ENCODE measurements around the gene KCNA4. TPM values are rescaled to one million over a fixed set of nuclear protein-coding genes. Genes with fewer than 3 reads are reported as not detected.

The KCNA4 gene
- total and polyA plus RNA-seq, 2 experiments from 2014 or later, result 0.43 TPM; not detected in 1

DNA sequence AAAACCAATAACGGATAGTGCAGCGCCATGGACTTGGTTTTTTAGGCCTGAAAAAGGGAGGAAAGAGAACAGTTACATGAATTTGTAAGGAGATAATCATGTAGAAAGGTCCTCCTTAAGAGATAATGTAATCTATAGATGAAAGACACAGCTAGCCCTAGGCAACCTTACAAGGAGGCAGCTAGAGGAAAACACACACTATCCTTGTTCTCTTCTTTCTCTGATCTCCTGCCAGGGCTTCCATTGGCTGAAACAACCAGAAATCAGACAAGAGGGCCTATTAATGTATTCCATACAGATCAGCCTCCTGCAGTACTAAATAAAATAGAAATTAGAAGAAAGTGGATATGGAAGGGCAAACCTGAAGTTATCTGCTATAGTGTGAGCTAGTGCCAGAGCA, 53.0 kb downstream of the KCNA4 start:
- H3K9me3 ChIP-seq (ENCODE audit: low read depth), result no peaks in the 10 kb centered on the region
- no peaks in the 10 kb centered on the region for H3K36me3 ChIP-seq (ENCODE audit: low read depth)
- no peak overlapping the region for H3K4me2 ChIP-seq (ENCODE audit: unreplicated experiment)
- H3F3A ChIP-seq (ENCODE audit: insufficient read depth), result no peaks in the 10 kb centered on the region
- H4K20me1 ChIP-seq (ENCODE audit: insufficient read depth), result no peaks in the 10 kb centered on the region
- H3K4me1 ChIP-seq (ENCODE audit: insufficient read depth), result no peaks in the 10 kb centered on the region
- in situ Hi-C loops (cut with MboI), result no loop called here
- H2AFZ ChIP-seq, result no peak overlapping the region
- no peaks in the 10 kb centered on the region for H3K27me3 ChIP-seq (replicated peaks; ENCODE audit: insufficient read depth)
- WGBS, 2 experiments (ENCODE audit: low coverage in 1 of 2, low lambda C conversion rate in 2 of 2, missing lambda C conversion rate in 2 of 2), result 21 to 35% methylated on average over 2 of the region's 2 CpGs
- no peak for DNase-seq
- no peak overlapping the region for H3K27ac ChIP-seq
- no peaks in the 10 kb centered on the region for H3K79me2 ChIP-seq (ENCODE audit: insufficient read depth)
- no peak overlapping the region for H3K9ac ChIP-seq
- H3K4me3 ChIP-seq, result no peak overlapping the region
- TF ChIP-seq EZH2 (IDR thresholded peaks at IDR 0.05; ENCODE audit: insufficient read depth, poor library complexity, severe bottlenecking) (no peak), EZH2phosphoT487 (IDR thresholded peaks at IDR 0.05; ENCODE audit: insufficient read depth, low read depth) (no peak)
- no peaks in the 10 kb centered on the region for H3K9me2 ChIP-seq (ENCODE audit: insufficient read depth)

GRCh38 chr11:29963036-29963435, 53.8 kb downstream of the KCNA4 start:
- no peaks in the 10 kb centered on the region for H3K9me3 ChIP-seq (ENCODE audit: low read depth)
- no peaks in the 10 kb centered on the region for H4K20me1 ChIP-seq (ENCODE audit: insufficient read depth)
- no peaks in the 10 kb centered on the region for H3K79me2 ChIP-seq (ENCODE audit: insufficient read depth)
- no peaks in the 10 kb centered on the region for H3K27me3 ChIP-seq (replicated peaks; ENCODE audit: insufficient read depth)
- no peak overlapping the region for H3K4me3 ChIP-seq
- H3K4me2 ChIP-seq (ENCODE audit: unreplicated experiment), result no peak overlapping the region
- H3K27ac ChIP-seq, result no peak overlapping the region
- in situ Hi-C loops (cut with MboI), result no loop called here
- WGBS, 2 experiments (ENCODE audit: low coverage in 1 of 2, low lambda C conversion rate in 2 of 2, missing lambda C conversion rate in 2 of 2), result 10 to 17% methylated on average over 2 of the region's 2 CpGs
- no peaks in the 10 kb centered on the region for H3F3A ChIP-seq (ENCODE audit: insufficient read depth)
- no peak overlapping the region for H2AFZ ChIP-seq
- H3K9me2 ChIP-seq (ENCODE audit: insufficient read depth), result no peaks in the 10 kb centered on the region
- no peaks in the 10 kb centered on the region for H3K4me1 ChIP-seq (ENCODE audit: insufficient read depth)
- H3K9ac ChIP-seq, result no peak overlapping the region
- H3K36me3 ChIP-seq (ENCODE audit: low read depth), result no peaks in the 10 kb centered on the region
- DNase-seq, result no peak
- TF ChIP-seq EZH2phosphoT487 (IDR thresholded peaks at IDR 0.05; ENCODE audit: insufficient read depth, low read depth), result no peak
- TF ChIP-seq EZH2 (IDR thresholded peaks at IDR 0.05; ENCODE audit: insufficient read depth, poor library complexity, severe bottlenecking), result no peak

DNA sequence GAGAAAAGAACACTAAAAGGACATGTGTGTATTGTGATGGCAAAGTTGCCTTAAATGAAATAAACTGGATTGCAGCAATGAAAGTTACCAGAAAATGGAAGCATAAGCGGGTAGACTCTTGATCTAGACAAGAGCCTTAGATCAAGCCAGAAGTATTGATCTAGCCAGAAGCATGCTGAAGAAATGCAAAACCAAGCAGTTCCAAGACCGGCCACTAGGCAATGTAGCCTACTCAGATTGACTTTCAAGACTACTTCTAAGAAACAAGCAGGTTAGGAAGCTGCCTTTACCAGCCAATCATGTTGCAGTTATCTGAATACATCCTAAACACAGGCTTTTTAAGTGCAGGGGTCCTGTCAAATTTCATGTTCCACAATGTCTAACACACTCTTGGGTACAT, 54.6 kb downstream of the KCNA4 start:
- DNase-seq, result peak; percentile 1
- 25 to 33% methylated on average over 2 of the region's 2 CpGs for WGBS, 2 experiments (ENCODE audit: low coverage in 1 of 2, low lambda C conversion rate in 2 of 2, missing lambda C conversion rate in 2 of 2)
- H3K36me3 ChIP-seq (ENCODE audit: low read depth), result no peaks in the 10 kb centered on the region
- H3K4me2 ChIP-seq (ENCODE audit: unreplicated experiment), result no peak overlapping the region
- no peak overlapping the region for H2AFZ ChIP-seq
- TF ChIP-seq EZH2 (IDR thresholded peaks at IDR 0.05; ENCODE audit: insufficient read depth, poor library complexity, severe bottlenecking) (no peak), EZH2phosphoT487 (IDR thresholded peaks at IDR 0.05; ENCODE audit: insufficient read depth, low read depth) (no peak)
- no peaks in the 10 kb centered on the region for H3K9me3 ChIP-seq (ENCODE audit: low read depth)
- no peaks in the 10 kb centered on the region for H4K20me1 ChIP-seq (ENCODE audit: insufficient read depth)
- H3K27ac ChIP-seq, result no peak overlapping the region
- no peaks in the 10 kb centered on the region for H3K9me2 ChIP-seq (ENCODE audit: insufficient read depth)
- H3K4me1 ChIP-seq (ENCODE audit: insufficient read depth), result no peaks in the 10 kb centered on the region
- no peak overlapping the region for H3K9ac ChIP-seq
- in situ Hi-C loops (cut with MboI), result no loop called here
- H3K27me3 ChIP-seq (replicated peaks; ENCODE audit: insufficient read depth), result no peaks in the 10 kb centered on the region
- H3K4me3 ChIP-seq, result no peak overlapping the region
- H3K79me2 ChIP-seq (ENCODE audit: insufficient read depth), result no peaks in the 10 kb centered on the region
- H3F3A ChIP-seq (ENCODE audit: insufficient read depth), result no peaks in the 10 kb centered on the region

Other genes with a start within 250 kb of the KCNA4 start
- gene FSHB, start 214.0 kb upstream of the KCNA4 start, total RNA-seq (2014; rRNA removed; shearing (Covaris generic)), result not detected in 2 replicates
- gene FSHB, start 214.0 kb upstream of the KCNA4 start, polyA plus RNA-seq (2016; fragmentation: Nextera tagmentation; extraction: Ambion mirVana), result not detected in 2 replicates

All from GM23248 (cell line).